ENCODE measurements around the gene CCDC142. TPM values are rescaled to one million over a fixed set of nuclear protein-coding genes. Genes with fewer than 3 reads are reported as not detected.

CCDC142 gene
- polyA plus RNA-seq, 1 of the 3 experiments (the other 2 are of a cell fraction) = 8.7 TPM

DNA sequence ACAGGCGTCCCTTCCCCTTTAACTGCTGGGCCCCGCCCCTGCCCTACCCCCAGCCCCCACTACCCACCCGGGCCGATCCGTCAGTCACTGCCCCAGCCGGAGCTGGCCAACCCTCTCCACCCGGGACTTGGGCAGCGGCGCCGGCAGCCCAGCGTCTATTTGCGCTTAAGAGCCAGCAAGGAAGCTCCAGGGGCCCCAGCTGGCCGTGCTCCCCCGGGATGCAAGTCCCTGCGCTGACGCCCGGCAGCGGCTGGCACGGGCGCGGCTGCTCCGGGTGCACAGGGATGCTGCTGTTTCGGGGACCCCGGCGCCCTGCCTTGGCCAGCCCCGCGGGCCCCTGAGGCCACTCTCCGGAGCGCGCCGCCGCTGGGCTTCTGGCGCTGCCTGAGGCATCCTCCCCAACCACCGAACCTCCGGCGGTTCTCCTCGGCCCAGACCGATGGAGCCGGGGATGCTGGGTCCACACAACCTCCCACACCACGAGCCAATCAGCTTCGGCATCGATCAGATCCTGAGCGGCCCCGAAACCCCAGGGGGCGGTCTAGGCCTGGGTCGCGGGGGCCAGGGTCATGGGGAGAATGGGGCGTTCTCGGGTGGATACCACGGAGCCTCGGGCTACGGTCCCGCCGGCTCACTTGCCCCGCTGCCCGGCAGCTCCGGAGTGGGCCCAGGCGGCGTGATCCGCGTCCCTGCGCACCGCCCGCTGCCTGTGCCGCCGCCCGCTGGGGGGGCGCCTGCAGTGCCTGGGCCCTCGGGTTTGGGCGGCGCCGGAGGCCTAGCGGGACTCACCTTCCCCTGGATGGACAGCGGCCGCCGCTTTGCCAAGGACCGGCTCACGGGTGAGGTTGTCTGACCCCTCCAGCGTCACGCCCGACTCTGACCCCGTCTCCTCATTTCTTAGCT is 31.8 kb upstream of the CCDC142 start, which contains the start of gene TLX2 (continued):
- no peak for TF ChIP-seq NFIC (IDR thresholded peaks at IDR 0.05; ENCODE audit: borderline replicate concordance)
- TF ChIP-seq, protein P1, sequence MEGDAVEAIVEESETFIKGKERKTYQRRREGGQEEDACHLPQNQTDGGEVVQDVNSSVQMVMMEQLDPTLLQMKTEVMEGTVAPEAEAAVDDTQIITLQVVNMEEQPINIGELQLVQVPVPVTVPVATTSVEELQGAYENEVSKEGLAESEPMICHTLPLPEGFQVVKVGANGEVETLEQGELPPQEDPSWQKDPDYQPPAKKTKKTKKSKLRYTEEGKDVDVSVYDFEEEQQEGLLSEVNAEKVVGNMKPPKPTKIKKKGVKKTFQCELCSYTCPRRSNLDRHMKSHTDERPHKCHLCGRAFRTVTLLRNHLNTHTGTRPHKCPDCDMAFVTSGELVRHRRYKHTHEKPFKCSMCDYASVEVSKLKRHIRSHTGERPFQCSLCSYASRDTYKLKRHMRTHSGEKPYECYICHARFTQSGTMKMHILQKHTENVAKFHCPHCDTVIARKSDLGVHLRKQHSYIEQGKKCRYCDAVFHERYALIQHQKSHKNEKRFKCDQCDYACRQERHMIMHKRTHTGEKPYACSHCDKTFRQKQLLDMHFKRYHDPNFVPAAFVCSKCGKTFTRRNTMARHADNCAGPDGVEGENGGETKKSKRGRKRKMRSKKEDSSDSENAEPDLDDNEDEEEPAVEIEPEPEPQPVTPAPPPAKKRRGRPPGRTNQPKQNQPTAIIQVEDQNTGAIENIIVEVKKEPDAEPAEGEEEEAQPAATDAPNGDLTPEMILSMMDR (IDR thresholded peaks at IDR 0.05) = peak; percentile 25
- no peak for TF ChIP-seq FOSL2 (IDR thresholded peaks at IDR 0.05; ENCODE audit: borderline replicate concordance, low read depth)
- no peak for TF ChIP-seq TCF12 (IDR thresholded peaks at IDR 0.05)
- no peak for TF ChIP-seq MEF2A (IDR thresholded peaks at IDR 0.05; ENCODE audit: borderline replicate concordance, low read depth)
- 0 out of 2 replicates have a peak, but pooled peaks have one; percentile 2 for TF ChIP-seq NRF1 (IDR thresholded peaks at IDR 0.05; ENCODE audit: low read depth, low read length)
- no peak for TF ChIP-seq RFX5 (IDR thresholded peaks at IDR 0.05; ENCODE audit: low read length)
- TF ChIP-seq, protein P2, sequence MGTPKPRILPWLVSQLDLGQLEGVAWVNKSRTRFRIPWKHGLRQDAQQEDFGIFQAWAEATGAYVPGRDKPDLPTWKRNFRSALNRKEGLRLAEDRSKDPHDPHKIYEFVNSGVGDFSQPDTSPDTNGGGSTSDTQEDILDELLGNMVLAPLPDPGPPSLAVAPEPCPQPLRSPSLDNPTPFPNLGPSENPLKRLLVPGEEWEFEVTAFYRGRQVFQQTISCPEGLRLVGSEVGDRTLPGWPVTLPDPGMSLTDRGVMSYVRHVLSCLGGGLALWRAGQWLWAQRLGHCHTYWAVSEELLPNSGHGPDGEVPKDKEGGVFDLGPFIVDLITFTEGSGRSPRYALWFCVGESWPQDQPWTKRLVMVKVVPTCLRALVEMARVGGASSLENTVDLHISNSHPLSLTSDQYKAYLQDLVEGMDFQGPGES (IDR thresholded peaks at IDR 0.05; ENCODE audit: low read depth, low read length) = no peak
- TF ChIP-seq ELF1 (IDR thresholded peaks at IDR 0.05) = no peak
- peak; percentile 48 for TF ChIP-seq MXI1 (IDR thresholded peaks at IDR 0.05; ENCODE audit: low read depth, low read length)
- no peak for TF ChIP-seq YY1 (IDR thresholded peaks at IDR 0.05; ENCODE audit: low read depth)
- no peak for TF ChIP-seq CHD2 (IDR thresholded peaks at IDR 0.05; ENCODE audit: low read length, partially characterized antibody)
- TF ChIP-seq, protein P3, sequence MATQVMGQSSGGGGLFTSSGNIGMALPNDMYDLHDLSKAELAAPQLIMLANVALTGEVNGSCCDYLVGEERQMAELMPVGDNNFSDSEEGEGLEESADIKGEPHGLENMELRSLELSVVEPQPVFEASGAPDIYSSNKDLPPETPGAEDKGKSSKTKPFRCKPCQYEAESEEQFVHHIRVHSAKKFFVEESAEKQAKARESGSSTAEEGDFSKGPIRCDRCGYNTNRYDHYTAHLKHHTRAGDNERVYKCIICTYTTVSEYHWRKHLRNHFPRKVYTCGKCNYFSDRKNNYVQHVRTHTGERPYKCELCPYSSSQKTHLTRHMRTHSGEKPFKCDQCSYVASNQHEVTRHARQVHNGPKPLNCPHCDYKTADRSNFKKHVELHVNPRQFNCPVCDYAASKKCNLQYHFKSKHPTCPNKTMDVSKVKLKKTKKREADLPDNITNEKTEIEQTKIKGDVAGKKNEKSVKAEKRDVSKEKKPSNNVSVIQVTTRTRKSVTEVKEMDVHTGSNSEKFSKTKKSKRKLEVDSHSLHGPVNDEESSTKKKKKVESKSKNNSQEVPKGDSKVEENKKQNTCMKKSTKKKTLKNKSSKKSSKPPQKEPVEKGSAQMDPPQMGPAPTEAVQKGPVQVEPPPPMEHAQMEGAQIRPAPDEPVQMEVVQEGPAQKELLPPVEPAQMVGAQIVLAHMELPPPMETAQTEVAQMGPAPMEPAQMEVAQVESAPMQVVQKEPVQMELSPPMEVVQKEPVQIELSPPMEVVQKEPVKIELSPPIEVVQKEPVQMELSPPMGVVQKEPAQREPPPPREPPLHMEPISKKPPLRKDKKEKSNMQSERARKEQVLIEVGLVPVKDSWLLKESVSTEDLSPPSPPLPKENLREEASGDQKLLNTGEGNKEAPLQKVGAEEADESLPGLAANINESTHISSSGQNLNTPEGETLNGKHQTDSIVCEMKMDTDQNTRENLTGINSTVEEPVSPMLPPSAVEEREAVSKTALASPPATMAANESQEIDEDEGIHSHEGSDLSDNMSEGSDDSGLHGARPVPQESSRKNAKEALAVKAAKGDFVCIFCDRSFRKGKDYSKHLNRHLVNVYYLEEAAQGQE (IDR thresholded peaks at IDR 0.05; ENCODE audit: low read depth, low read length) = no peak
- TF ChIP-seq RAD21 (IDR thresholded peaks at IDR 0.05; ENCODE audit: low read length) = 0 out of 2 replicates have a peak, but pooled peaks have one; percentile 9
- TF ChIP-seq EZH2phosphoT487 (IDR thresholded peaks at IDR 0.05; ENCODE audit: borderline replicate concordance, low read depth) = no peak
- TF ChIP-seq TAF1 (IDR thresholded peaks at IDR 0.05; ENCODE audit: borderline replicate concordance, low read depth, low read length) = 0 out of 2 replicates have a peak, but pooled peaks have one; percentile 44
- TF ChIP-seq GABPA (IDR thresholded peaks at IDR 0.05; ENCODE audit: low read depth) = no peak
- TF ChIP-seq TEAD4 (IDR thresholded peaks at IDR 0.05; ENCODE audit: borderline replicate concordance, insufficient read depth) = no peak
- 0 out of 2 replicates have a peak, but pooled peaks have one; percentile 55 for TF ChIP-seq POLR2AphosphoS5 (IDR thresholded peaks at IDR 0.05; ENCODE audit: low read depth, low read length)
- TF ChIP-seq JUND (IDR thresholded peaks at IDR 0.05) = no peak

Data from SK-N-SH (cell line).